Measurements from ENCODE around the gene AKAP12. TPM values are rescaled to one million over a fixed set of nuclear protein-coding genes. Genes with fewer than 3 reads are reported as not detected.

Gene AKAP12
- total and polyA plus RNA-seq, 2 donors (not counting 1 experiment from before 2014, with no cell fraction given), result 0.04 to 0.22 TPM

DNA sequence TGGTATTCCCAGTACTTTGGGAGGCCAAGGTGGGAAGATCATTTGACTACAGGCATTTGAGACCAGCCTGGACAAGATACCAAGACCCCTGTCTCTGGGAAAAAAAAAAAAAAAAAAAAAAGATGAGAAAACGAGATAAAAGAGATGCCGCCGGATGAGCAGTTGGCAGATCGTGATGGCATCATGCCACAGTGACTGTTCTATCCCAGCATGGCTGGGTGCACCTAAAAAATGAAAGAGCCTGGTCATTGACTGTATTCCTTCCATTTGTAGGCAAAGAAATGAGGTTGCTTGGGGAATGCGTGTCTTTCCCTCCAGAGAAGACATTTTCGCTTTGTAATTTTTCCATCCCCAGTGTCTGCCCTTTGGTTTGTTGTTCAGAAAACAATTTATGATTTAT lies 12.9 kb downstream of the AKAP12 start:
- CTCF ChIA-PET, result no interaction called here
- no peaks in the 10 kb centered on the region for H3K4me1 Mint-ChIP-seq

DNA sequence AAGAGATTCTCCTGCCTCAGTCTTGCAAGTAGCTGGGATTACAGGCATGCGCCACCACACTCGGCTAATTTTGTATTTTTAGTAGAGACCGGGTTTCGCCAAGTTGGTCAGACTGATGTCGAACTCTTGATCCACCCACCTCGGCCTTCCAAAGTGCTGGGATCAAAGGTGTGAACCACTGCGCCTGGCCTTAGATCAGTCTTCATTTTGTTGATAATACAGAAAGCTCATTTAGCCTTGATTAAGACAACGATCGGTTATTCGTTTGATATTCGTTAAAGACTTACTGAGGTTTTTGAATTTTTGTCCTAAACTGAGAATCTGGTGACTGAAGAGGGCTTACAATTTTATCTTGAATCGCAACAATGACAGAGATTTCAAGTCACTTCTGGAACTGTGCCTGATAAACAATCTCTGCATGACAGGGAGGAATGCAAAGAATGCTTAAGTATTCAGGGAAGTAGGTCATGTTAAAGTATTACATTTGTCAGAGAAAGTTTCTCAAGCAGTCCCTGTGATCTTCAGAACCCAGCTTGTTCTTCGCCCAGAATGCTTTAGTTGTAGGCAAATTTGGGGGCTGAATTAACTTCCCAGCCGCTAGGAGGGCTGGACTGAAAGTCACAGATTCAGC lies 14.8 kb downstream of the AKAP12 start:
- Histone ChIP-seq H3K27ac (ENCODE audit: low read length in 2 of 2) (no peak overlapping the region), H4K20me1 (ENCODE audit: control insufficient read depth, insufficient read depth, low read length, poor library complexity, severe bottlenecking) (no peaks in the 10 kb centered on the region), H3K4me2 (replicated peaks; ENCODE audit: low read depth, low read length, poor library complexity, severe bottlenecking) (no peak overlapping the region), H3K36me3 (replicated peaks in 1 of 2; ENCODE audit: control extremely low read depth in 1 of 2, control insufficient read depth in 1 of 2, extremely low read depth in 1 of 2, insufficient read depth in 2 of 2, low read length in 1 of 2) (no peaks in the 10 kb centered on the region), H3K27me3 (replicated peaks in 1 of 4; ENCODE audit: control extremely low read depth in 1 of 4, control insufficient read depth in 3 of 4, insufficient read depth in 4 of 4, low read length in 3 of 4) (peaks cover 0 to 2% (median 0%) of the 10 kb centered on the region in 4 experiments), H3K9me3 (ENCODE audit: control extremely low read depth in 1 of 3, control insufficient read depth in 2 of 3, insufficient read depth in 1 of 3, low read length in 2 of 3) (no peaks in the 10 kb centered on the region), H3K4me1 (ENCODE audit: control insufficient read depth in 2 of 2, insufficient read depth in 2 of 2, low read length in 2 of 2) (no peaks in the 10 kb centered on the region), H3K79me2 (ENCODE audit: control insufficient read depth, insufficient read depth, low read length) (no peaks in the 10 kb centered on the region), H3K9ac (ENCODE audit: low read length) (no peak overlapping the region), H3K4me3 (ENCODE audit: control extremely low read depth in 1 of 5, extremely low read depth in 1 of 5, insufficient read depth in 1 of 5, low read depth in 2 of 5, low read length in 4 of 5) (no peak overlapping the region), H2AFZ (ENCODE audit: insufficient read depth, low read depth, low read length, poor library complexity, severe bottlenecking) (no peak overlapping the region)
- Mint-ChIP-seq H3K9me3 (ENCODE audit: insufficient read depth) (peaks cover 3% of the 10 kb centered on the region), H3K27me3 (peaks cover 4% of the 10 kb centered on the region), H3K27ac (no peak overlapping the region), H3K4me3 (no peak overlapping the region), H3K4me1 (no peaks in the 10 kb centered on the region)
- WGBS (ENCODE audit: insufficient coverage), result 91% methylated on average over 14 of the region's 14 CpGs
- TF ChIP-seq EZH2 (IDR thresholded peaks at IDR 0.05; ENCODE audit: borderline replicate concordance, insufficient read depth, low read depth, low read length, poor library complexity, severe bottlenecking), result no peak
- TF ChIP-seq, protein P1, sequence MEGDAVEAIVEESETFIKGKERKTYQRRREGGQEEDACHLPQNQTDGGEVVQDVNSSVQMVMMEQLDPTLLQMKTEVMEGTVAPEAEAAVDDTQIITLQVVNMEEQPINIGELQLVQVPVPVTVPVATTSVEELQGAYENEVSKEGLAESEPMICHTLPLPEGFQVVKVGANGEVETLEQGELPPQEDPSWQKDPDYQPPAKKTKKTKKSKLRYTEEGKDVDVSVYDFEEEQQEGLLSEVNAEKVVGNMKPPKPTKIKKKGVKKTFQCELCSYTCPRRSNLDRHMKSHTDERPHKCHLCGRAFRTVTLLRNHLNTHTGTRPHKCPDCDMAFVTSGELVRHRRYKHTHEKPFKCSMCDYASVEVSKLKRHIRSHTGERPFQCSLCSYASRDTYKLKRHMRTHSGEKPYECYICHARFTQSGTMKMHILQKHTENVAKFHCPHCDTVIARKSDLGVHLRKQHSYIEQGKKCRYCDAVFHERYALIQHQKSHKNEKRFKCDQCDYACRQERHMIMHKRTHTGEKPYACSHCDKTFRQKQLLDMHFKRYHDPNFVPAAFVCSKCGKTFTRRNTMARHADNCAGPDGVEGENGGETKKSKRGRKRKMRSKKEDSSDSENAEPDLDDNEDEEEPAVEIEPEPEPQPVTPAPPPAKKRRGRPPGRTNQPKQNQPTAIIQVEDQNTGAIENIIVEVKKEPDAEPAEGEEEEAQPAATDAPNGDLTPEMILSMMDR (IDR thresholded peaks at IDR 0.05), result no peak
- CTCF ChIA-PET, result no interaction called here
- DNase-seq, result no peak
- intact Hi-C loops (cut with micrococcal nuclease), result no loop called here
- no peak for ATAC-seq (ENCODE audit: low read depth)
- POLR2A ChIA-PET, result no interaction called here

More for the DNA sequence above, 12.9 kb downstream of the AKAP12 start:
- H4K20me1 ChIP-seq (ENCODE audit: control insufficient read depth, insufficient read depth, low read length, poor library complexity, severe bottlenecking), result no peaks in the 10 kb centered on the region
- H3K4me3 Mint-ChIP-seq, result no peak overlapping the region
- ATAC-seq (ENCODE audit: low read depth) (no peak), DNase-seq (no peak)
- 95% methylated on average over 4 of the region's 6 CpGs for WGBS (ENCODE audit: insufficient coverage)
- no peaks in the 10 kb centered on the region for H3K36me3 ChIP-seq (replicated peaks in 1 of 2; ENCODE audit: control extremely low read depth in 1 of 2, control insufficient read depth in 1 of 2, extremely low read depth in 1 of 2, insufficient read depth in 2 of 2, low read length in 1 of 2)
- H3K27me3 ChIP-seq (replicated peaks in 1 of 4; ENCODE audit: control extremely low read depth in 1 of 4, control insufficient read depth in 3 of 4, insufficient read depth in 4 of 4, low read length in 3 of 4), result peaks cover 0 to 2% (median 0%) of the 10 kb centered on the region in 4 experiments
- H3K9me3 Mint-ChIP-seq (ENCODE audit: insufficient read depth), result peaks cover 3% of the 10 kb centered on the region
- H3K4me2 ChIP-seq (replicated peaks; ENCODE audit: low read depth, low read length, poor library complexity, severe bottlenecking), result no peak overlapping the region
- H3K4me3 ChIP-seq (ENCODE audit: control extremely low read depth in 1 of 5, extremely low read depth in 1 of 5, insufficient read depth in 1 of 5, low read depth in 2 of 5, low read length in 4 of 5), result no peak overlapping the region
- peaks cover 12% of the 10 kb centered on the region for H3K27me3 Mint-ChIP-seq
- no peak overlapping the region for H2AFZ ChIP-seq (ENCODE audit: insufficient read depth, low read depth, low read length, poor library complexity, severe bottlenecking)
- POLR2A ChIA-PET, result no interaction called here
- no peak overlapping the region for H3K27ac Mint-ChIP-seq
- no peaks in the 10 kb centered on the region for H3K79me2 ChIP-seq (ENCODE audit: control insufficient read depth, insufficient read depth, low read length)
- intact Hi-C loops (cut with micrococcal nuclease), result no loop called here
- TF ChIP-seq EZH2 (IDR thresholded peaks at IDR 0.05; ENCODE audit: borderline replicate concordance, insufficient read depth, low read depth, low read length, poor library complexity, severe bottlenecking), result no peak
- TF ChIP-seq, protein P1 (IDR thresholded peaks at IDR 0.05), result no peak
- no peak overlapping the region for H3K9ac ChIP-seq (ENCODE audit: low read length)
- H3K4me1 ChIP-seq (ENCODE audit: control insufficient read depth in 2 of 2, insufficient read depth in 2 of 2, low read length in 2 of 2), result no peaks in the 10 kb centered on the region
- H3K9me3 ChIP-seq (ENCODE audit: control extremely low read depth in 1 of 3, control insufficient read depth in 2 of 3, insufficient read depth in 1 of 3, low read length in 2 of 3), result no peaks in the 10 kb centered on the region
- H3K27ac ChIP-seq (ENCODE audit: low read length in 2 of 2), result no peak overlapping the region

Measured in B cell (primary cell).